Thoracic aorta (tissue), 2 donors: ENCODE data around the gene ZEB1. TPM values are rescaled to one million over a fixed set of nuclear protein-coding genes. Genes with fewer than 3 reads are reported as not detected.

Experiments
- ATAC-seq: fragments of 150-250 bp; one replicate; pipeline ENCODE4 v1.8.0; 2017; ENCODE audit warnings: low read depth; ENCODE audit not compliant: insufficient number of reproducible peaks, low FRiP score
- DNase-seq: peaks from one replicate; pipeline ENCODE4 v3.0.0-alpha.2; 2020; ENCODE audit warnings: low spot score
- H3K27ac ChIP-seq, 2 donors: fragments of 200-600 bp; sonication (generic); 1 replicate in 1 of 2; 2 replicates in 1 of 2; pipeline ENCODE4 v1.5.1; 2016; ENCODE audit warnings: mild to moderate bottlenecking in 2 of 2, moderate library complexity in 2 of 2
- H3K27me3 ChIP-seq: fragments of 200-600 bp; sonication (generic); replicated peaks from 2 replicates; pipeline ENCODE4 v1.6.0; 2016; ENCODE audit warnings: mild to moderate bottlenecking; ENCODE audit not compliant: insufficient read depth
- H3K36me3 ChIP-seq: fragments of 200-600 bp; sonication (generic); one replicate; pipeline ENCODE4 v1.5.1; 2016
- H3K4me1 ChIP-seq, 2 donors: fragments of 200-600 bp; sonication (generic); 1 replicate in 1 of 2; 2 replicates in 1 of 2; pipeline versions ENCODE4 v1.5.1 to v1.6.0; 2016; ENCODE audit warnings: low read depth in 2 of 2, mild to moderate bottlenecking in 1 of 2; ENCODE audit not compliant: control insufficient read depth in 1 of 2
- H3K4me3 ChIP-seq: fragments of 200-600 bp; sonication (generic); 2 replicates; pipeline ENCODE4 v1.5.1; 2016; ENCODE audit warnings: mild to moderate bottlenecking
- H3K9me3 ChIP-seq: fragments of 200-600 bp; sonication (generic); 2 replicates; pipeline ENCODE4 v1.5.1; 2016
- total RNA-seq, 2 donors: library from RNA; depleted of rRNA; stranded (reverse); fragments of >200 nt; gene quantifications; one replicate each; pipeline versions ENCODE4 v1.1.0 to v1.2.3, GENCODE V29; 2016
- TF ChIP-seq, protein P1 (sequence below): fragments of 200-600 bp; sonication (generic); IDR thresholded peaks from one replicate; pipeline ENCODE4 v1.5.1; 2019; ENCODE audit warnings: antibody characterized with exemption

ZEB1 gene
- total RNA-seq, 2 donors from 2014 or later = 101 to 179 TPM

- Histone ChIP-seq H3K9me3 (no peaks in the 10 kb centered on the region), H3K27me3 (no peaks in the 10 kb centered on the region), H3K4me1 (peaks cover 26 to 70% of the 10 kb centered on the region in 2 donors), H3K36me3 (no peaks in the 10 kb centered on the region), H3K4me3 (no peak overlapping the region), H3K27ac (no peak overlapping the region)
- DNase-seq (no peak), ATAC-seq (no peak)
- TF ChIP-seq, protein P1, sequence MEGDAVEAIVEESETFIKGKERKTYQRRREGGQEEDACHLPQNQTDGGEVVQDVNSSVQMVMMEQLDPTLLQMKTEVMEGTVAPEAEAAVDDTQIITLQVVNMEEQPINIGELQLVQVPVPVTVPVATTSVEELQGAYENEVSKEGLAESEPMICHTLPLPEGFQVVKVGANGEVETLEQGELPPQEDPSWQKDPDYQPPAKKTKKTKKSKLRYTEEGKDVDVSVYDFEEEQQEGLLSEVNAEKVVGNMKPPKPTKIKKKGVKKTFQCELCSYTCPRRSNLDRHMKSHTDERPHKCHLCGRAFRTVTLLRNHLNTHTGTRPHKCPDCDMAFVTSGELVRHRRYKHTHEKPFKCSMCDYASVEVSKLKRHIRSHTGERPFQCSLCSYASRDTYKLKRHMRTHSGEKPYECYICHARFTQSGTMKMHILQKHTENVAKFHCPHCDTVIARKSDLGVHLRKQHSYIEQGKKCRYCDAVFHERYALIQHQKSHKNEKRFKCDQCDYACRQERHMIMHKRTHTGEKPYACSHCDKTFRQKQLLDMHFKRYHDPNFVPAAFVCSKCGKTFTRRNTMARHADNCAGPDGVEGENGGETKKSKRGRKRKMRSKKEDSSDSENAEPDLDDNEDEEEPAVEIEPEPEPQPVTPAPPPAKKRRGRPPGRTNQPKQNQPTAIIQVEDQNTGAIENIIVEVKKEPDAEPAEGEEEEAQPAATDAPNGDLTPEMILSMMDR = no peak
Observed at GRCh38 chr10:31343551-31343950, 24.5 kb downstream of the ZEB1 start.

- Histone ChIP-seq H3K27ac (no peak overlapping the region), H3K36me3 (no peaks in the 10 kb centered on the region), H3K27me3 (no peaks in the 10 kb centered on the region), H3K4me1 (peaks cover 30 to 63% of the 10 kb centered on the region in 2 donors), H3K9me3 (no peaks in the 10 kb centered on the region), H3K4me3 (no peak overlapping the region)
- ATAC-seq = no peak
- no peak for DNase-seq
- TF ChIP-seq, protein P1 = no peak
Observed at GRCh38 chr10:31345886-31346285, 26.9 kb downstream of the ZEB1 start.

DNA sequence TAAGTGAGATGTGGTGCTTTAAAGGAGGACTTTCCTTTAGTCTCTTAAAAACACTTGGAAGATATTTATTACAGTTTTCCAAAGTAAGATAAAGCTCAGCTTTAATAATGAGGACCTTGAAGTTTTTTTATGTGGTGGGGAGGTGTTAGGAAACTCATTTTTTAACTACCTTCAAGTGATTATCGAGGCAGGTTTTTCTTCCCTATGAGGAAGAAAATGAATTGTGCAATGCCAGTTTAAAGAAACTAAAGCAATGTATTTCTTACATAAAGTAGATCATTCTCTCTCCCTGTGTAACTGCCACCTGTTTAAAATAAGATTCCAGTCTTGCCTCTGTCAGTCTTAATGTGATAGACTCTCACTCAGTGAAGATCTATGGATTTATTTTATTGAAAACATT, 27.9 kb downstream of the ZEB1 start:
- ATAC-seq (no peak), DNase-seq (no peak)
- no peaks in the 10 kb centered on the region for H3K27me3 ChIP-seq
- no peak overlapping the region for H3K4me3 ChIP-seq
- no peaks in the 10 kb centered on the region for H3K36me3 ChIP-seq
- H3K4me1 ChIP-seq = peaks cover 38 to 71% of the 10 kb centered on the region in 2 donors
- TF ChIP-seq, protein P1 = no peak
- H3K9me3 ChIP-seq = no peaks in the 10 kb centered on the region
- H3K27ac ChIP-seq = no peak overlapping the region

DNA sequence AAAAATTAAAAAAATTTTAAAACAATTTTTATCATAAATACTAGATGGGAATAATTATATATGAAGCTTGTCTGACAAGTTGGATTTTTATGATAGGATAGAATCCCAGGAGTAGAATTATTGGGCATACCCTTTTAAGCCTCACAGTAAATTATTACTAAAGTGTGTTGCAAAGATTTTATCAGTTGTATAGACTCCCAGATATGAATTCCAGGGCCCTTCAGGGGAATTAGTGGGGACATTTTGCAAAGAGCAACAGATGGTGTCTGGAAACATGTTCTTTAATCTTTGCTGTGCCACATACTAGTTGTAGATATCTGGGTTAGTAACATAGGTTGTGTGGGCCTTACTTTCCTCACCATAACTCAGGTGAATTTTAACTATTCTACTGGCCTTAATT, 28.7 kb downstream of the ZEB1 start:
- TF ChIP-seq, protein P1 = no peak
- H3K4me3 ChIP-seq = no peak overlapping the region
- no peaks in the 10 kb centered on the region for H3K9me3 ChIP-seq
- DNase-seq = no peak
- H3K36me3 ChIP-seq = no peaks in the 10 kb centered on the region
- no peak for ATAC-seq
- no peak overlapping the region for H3K27ac ChIP-seq
- no peaks in the 10 kb centered on the region for H3K27me3 ChIP-seq
- peaks cover 43 to 71% of the 10 kb centered on the region in 2 donors for H3K4me1 ChIP-seq

- Histone ChIP-seq H3K27ac (peak overlapping the region in 1 of 2 donors; percentile 22), H3K9me3 (no peaks in the 10 kb centered on the region), H3K36me3 (no peaks in the 10 kb centered on the region), H3K27me3 (no peaks in the 10 kb centered on the region), H3K4me1 (peaks cover 44 to 78% of the 10 kb centered on the region in 2 donors), H3K4me3 (no peak overlapping the region)
- DNase-seq = no peak
- ATAC-seq = no peak
- TF ChIP-seq, protein P1 = no peak
Observed at GRCh38 chr10:31350891-31351290, 31.9 kb downstream of the ZEB1 start.
